ENCODE measurements around the gene SACS. TPM values are rescaled to one million over a fixed set of nuclear protein-coding genes. Genes with fewer than 3 reads are reported as not detected.

SACS gene
- polyA plus RNA-seq, 3 donors = 1.7 to 2.7 (median 2.2) TPM

DNA sequence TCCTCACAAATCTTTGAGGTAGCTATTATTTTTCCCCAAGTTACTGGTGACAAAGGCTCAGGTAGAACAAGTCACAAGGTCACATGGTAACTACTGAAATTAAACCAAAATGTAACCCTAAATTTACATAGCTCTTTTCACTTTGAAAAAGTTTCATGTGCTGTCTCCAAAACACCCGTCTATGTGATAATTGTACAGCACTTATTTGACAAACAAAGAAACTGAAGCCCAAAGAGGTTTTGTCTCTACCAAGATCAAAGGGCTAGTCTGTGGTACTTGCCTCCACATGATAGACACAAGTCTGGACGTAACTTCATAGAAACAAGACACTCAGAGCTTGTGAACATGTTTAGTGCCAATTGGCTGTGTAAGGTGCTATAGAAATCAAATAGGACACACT is 108.3 kb downstream of the SACS start:
- no peaks in the 10 kb centered on the region for H3K4me1 ChIP-seq (ENCODE audit: control insufficient read depth in 1 of 2, insufficient read depth in 2 of 2, low read length in 2 of 2)
- H3K27ac ChIP-seq (ENCODE audit: low read depth in 1 of 2, low read length in 2 of 2) = no peak overlapping the region
- H4K20me1 ChIP-seq (ENCODE audit: insufficient read depth, low read length) = no peaks in the 10 kb centered on the region
- TF ChIP-seq, protein P1, sequence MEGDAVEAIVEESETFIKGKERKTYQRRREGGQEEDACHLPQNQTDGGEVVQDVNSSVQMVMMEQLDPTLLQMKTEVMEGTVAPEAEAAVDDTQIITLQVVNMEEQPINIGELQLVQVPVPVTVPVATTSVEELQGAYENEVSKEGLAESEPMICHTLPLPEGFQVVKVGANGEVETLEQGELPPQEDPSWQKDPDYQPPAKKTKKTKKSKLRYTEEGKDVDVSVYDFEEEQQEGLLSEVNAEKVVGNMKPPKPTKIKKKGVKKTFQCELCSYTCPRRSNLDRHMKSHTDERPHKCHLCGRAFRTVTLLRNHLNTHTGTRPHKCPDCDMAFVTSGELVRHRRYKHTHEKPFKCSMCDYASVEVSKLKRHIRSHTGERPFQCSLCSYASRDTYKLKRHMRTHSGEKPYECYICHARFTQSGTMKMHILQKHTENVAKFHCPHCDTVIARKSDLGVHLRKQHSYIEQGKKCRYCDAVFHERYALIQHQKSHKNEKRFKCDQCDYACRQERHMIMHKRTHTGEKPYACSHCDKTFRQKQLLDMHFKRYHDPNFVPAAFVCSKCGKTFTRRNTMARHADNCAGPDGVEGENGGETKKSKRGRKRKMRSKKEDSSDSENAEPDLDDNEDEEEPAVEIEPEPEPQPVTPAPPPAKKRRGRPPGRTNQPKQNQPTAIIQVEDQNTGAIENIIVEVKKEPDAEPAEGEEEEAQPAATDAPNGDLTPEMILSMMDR (IDR thresholded peaks at IDR 0.05) = no peak
- H3K36me3 Mint-ChIP-seq = no peaks in the 10 kb centered on the region
- no peaks in the 10 kb centered on the region for H3K36me3 ChIP-seq (replicated peaks in 1 of 2; ENCODE audit: control insufficient read depth in 1 of 2, insufficient read depth in 2 of 2, low read length in 2 of 2)
- no CpG with 5 or more reads among the region's 2 CpGs for WGBS (ENCODE audit: insufficient coverage)
- peaks cover 0 to 3% (median 1%) of the 10 kb centered on the region in 3 donors for H3K27me3 Mint-ChIP-seq (ENCODE audit: low read depth in 3 of 3)
- no peaks in the 10 kb centered on the region for H3K79me2 ChIP-seq (ENCODE audit: insufficient read depth, low read length)
- no peak for DNase-seq
- no peaks in the 10 kb centered on the region for H3K4me1 Mint-ChIP-seq
- H3K9me3 ChIP-seq (replicated peaks in 1 of 2; ENCODE audit: control insufficient read depth in 1 of 2, insufficient read depth in 1 of 2, low read length in 2 of 2) = no peaks in the 10 kb centered on the region
- H3K4me3 Mint-ChIP-seq = no peak overlapping the region
- no peak overlapping the region for H3K4me3 ChIP-seq (replicated peaks in 1 of 3; ENCODE audit: low read depth in 2 of 3, low read length in 3 of 3)
- H3K27me3 ChIP-seq (ENCODE audit: control insufficient read depth in 2 of 2, insufficient read depth in 2 of 2, low read length in 2 of 2) = no peaks in the 10 kb centered on the region
- H3K9ac ChIP-seq (ENCODE audit: insufficient read depth, low read length, poor library complexity, severe bottlenecking) = no peak overlapping the region
- peaks cover 0 to 3% (median 0%) of the 10 kb centered on the region in 7 donors for H3K9me3 Mint-ChIP-seq
- H2AFZ ChIP-seq (ENCODE audit: insufficient read depth, low read depth, low read length, poor library complexity, severe bottlenecking) = no peak overlapping the region
- no peak overlapping the region for H3K27ac Mint-ChIP-seq
- intact Hi-C loops (cut with micrococcal nuclease) = no loop called here
- no peak overlapping the region for H3K4me2 ChIP-seq (replicated peaks; ENCODE audit: extremely low read depth, low read length, poor library complexity, severe bottlenecking)

DNA sequence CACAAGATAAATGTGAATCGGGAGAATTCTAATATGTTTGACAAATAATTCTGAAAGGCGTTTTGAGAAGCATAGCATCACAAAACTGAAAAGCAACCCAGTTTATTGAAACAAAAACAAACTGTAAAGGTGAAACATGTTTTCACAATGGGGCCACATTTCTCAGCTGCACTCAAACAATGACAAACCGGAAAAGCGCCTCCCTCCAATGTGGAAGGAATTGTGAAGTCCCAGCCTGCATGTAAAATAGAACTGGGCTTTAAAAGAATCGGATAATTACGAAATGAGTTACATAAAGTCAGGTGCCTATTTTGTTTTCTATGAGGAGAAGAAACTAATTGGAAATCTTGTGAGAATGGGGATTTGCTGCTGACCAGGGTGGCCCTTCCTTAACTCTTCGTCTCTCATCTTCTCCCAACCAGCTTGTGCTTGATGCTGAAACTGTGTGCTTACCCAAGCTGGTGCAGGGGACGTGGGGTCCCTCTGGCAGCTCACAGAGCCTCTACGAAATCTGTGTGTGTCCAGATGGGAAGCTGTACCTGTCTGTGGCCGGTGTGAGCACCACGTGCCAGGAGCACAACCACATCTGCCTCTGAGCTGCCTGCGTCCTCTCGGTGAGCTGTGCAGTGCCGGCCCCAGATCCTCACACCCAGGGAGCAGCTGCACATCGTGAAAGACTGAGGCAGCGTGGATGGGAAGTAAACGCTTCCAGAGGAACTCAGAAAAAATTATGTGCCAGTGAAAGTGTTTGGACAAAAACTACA is 109.4 kb downstream of the SACS start:
- no peaks in the 10 kb centered on the region for H3K9me3 ChIP-seq (replicated peaks in 1 of 2; ENCODE audit: control insufficient read depth in 1 of 2, insufficient read depth in 1 of 2, low read length in 2 of 2)
- TF ChIP-seq, protein P1 (IDR thresholded peaks at IDR 0.05) = no peak
- Mint-ChIP-seq H3K27ac (peak overlapping the region in 1 of 7 donors; percentile 27), H3K4me1 (peaks cover 5% of the 10 kb centered on the region), H3K9me3 (peaks cover 0 to 3% (median 0%) of the 10 kb centered on the region in 7 donors), H3K27me3 (ENCODE audit: low read depth in 3 of 3) (peaks cover 0 to 3% (median 1%) of the 10 kb centered on the region in 3 donors), H3K36me3 (no peaks in the 10 kb centered on the region), H3K4me3 (no peak overlapping the region)
- H3K4me1 ChIP-seq (ENCODE audit: control insufficient read depth in 1 of 2, insufficient read depth in 2 of 2, low read length in 2 of 2) = peaks cover 0 to 2% of the 10 kb centered on the region in 2 donors
- no peaks in the 10 kb centered on the region for H3K27me3 ChIP-seq (ENCODE audit: control insufficient read depth in 2 of 2, insufficient read depth in 2 of 2, low read length in 2 of 2)
- no peak overlapping the region for H2AFZ ChIP-seq (ENCODE audit: insufficient read depth, low read depth, low read length, poor library complexity, severe bottlenecking)
- no peak overlapping the region for H3K9ac ChIP-seq (ENCODE audit: insufficient read depth, low read length, poor library complexity, severe bottlenecking)
- intact Hi-C loops (cut with micrococcal nuclease) = no loop called here
- H3K4me2 ChIP-seq (replicated peaks; ENCODE audit: extremely low read depth, low read length, poor library complexity, severe bottlenecking) = no peak overlapping the region
- H3K4me3 ChIP-seq (replicated peaks in 1 of 3; ENCODE audit: low read depth in 2 of 3, low read length in 3 of 3) = no peak overlapping the region
- DNase-seq = no peak
- no peaks in the 10 kb centered on the region for H3K79me2 ChIP-seq (ENCODE audit: insufficient read depth, low read length)
- 67% methylated on average over 12 of the region's 17 CpGs for WGBS (ENCODE audit: insufficient coverage)
- H3K36me3 ChIP-seq (replicated peaks in 1 of 2; ENCODE audit: control insufficient read depth in 1 of 2, insufficient read depth in 2 of 2, low read length in 2 of 2) = no peaks in the 10 kb centered on the region
- no peak overlapping the region for H3K27ac ChIP-seq (ENCODE audit: low read depth in 1 of 2, low read length in 2 of 2)
- H4K20me1 ChIP-seq (ENCODE audit: insufficient read depth, low read length) = no peaks in the 10 kb centered on the region
